Astrocyte (in vitro differentiated cells and primary cell): Measurements from ENCODE around the gene RNLS. TPM values are rescaled to one million over a fixed set of nuclear protein-coding genes. Genes with fewer than 3 reads are reported as not detected.

Experiments
- DNase-seq: peaks from one replicate; pipeline ENCODE4 v3.0.0-alpha.2; 2010; ENCODE audit warnings: low read depth
- FAIRE-seq: peaks from 2 replicates; lab custom pipeline; 2011; peaks lifted over from hg19 to GRCh38; lab: Jason Lieb, UNC
- H2AFZ ChIP-seq: 2 replicates; pipeline ENCODE4 v1.6.0; 2012; ENCODE audit warnings: low read depth, low read length, inconsistent platforms
- H3K27ac ChIP-seq: 2 replicates; pipeline ENCODE4 v1.5.1; 2011; ENCODE audit warnings: low read depth, low read length, inconsistent platforms
- H3K27me3 ChIP-seq: 2 replicates; pipeline ENCODE4 v1.6.0; 2011; ENCODE audit warnings: low read length, inconsistent platforms; ENCODE audit not compliant: insufficient read depth
- H3K36me3 ChIP-seq: 2 replicates; pipeline ENCODE4 v1.5.1; 2011; ENCODE audit warnings: low read length, inconsistent platforms; ENCODE audit not compliant: insufficient read depth
- H3K4me1 ChIP-seq: 2 replicates; pipeline ENCODE4 v1.5.1; 2011; ENCODE audit warnings: low read length, inconsistent platforms; ENCODE audit not compliant: insufficient read depth
- H3K4me2 ChIP-seq: 2 replicates; pipeline ENCODE4 v1.6.0; 2012; ENCODE audit warnings: low read length, inconsistent platforms
- H3K4me3 ChIP-seq: 2 replicates; pipeline ENCODE4 v1.5.1; 2011; ENCODE audit warnings: low read depth, mild to moderate bottlenecking, low read length, inconsistent platforms; ENCODE audit not compliant: insufficient read depth
- H3K79me2 ChIP-seq: 2 replicates; pipeline ENCODE4 v1.6.0; 2012; ENCODE audit warnings: mild to moderate bottlenecking, low read length, inconsistent platforms; ENCODE audit not compliant: insufficient read depth
- H3K9ac ChIP-seq: 2 replicates; pipeline ENCODE4 v1.6.0; 2012; ENCODE audit warnings: mild to moderate bottlenecking, low read length, inconsistent platforms
- H3K9me3 ChIP-seq: 2 replicates; pipeline ENCODE4 v1.5.1; 2012; ENCODE audit warnings: low read depth, mild to moderate bottlenecking, low read length, inconsistent platforms; ENCODE audit not compliant: insufficient read depth
- H4K20me1 ChIP-seq: 2 replicates; pipeline ENCODE4 v1.6.0; 2012; ENCODE audit warnings: low read length, inconsistent platforms; ENCODE audit not compliant: insufficient read depth
- H3K27ac Mint-ChIP-seq: one replicate; pipeline ENCODE4 v1.8.0; 2021; ENCODE audit warnings: mild to moderate bottlenecking, mixed read lengths; ENCODE audit not compliant: unreplicated experiment
- H3K27me3 Mint-ChIP-seq: one replicate; pipeline ENCODE4 v1.8.0; 2021; ENCODE audit warnings: low read depth, mixed read lengths; ENCODE audit not compliant: unreplicated experiment
- H3K36me3 Mint-ChIP-seq: one replicate; pipeline ENCODE4 v1.8.0; 2021; ENCODE audit warnings: low read depth, mixed read lengths; ENCODE audit not compliant: unreplicated experiment
- H3K4me1 Mint-ChIP-seq: one replicate; pipeline ENCODE4 v1.8.0; 2021; ENCODE audit warnings: low read depth, mixed read lengths; ENCODE audit not compliant: unreplicated experiment
- H3K4me3 Mint-ChIP-seq: one replicate; pipeline ENCODE4 v1.8.0; 2021; ENCODE audit warnings: mild to moderate bottlenecking, moderate library complexity, mixed read lengths; ENCODE audit not compliant: unreplicated experiment
- H3K9me3 Mint-ChIP-seq: one replicate; pipeline ENCODE4 v1.8.0; 2021; ENCODE audit warnings: mild to moderate bottlenecking, mixed read lengths; ENCODE audit not compliant: unreplicated experiment
- CTCF ChIP-seq: IDR thresholded peaks from 2 replicates; pipeline ENCODE4 v1.5.1; 2011; ENCODE audit warnings: low read depth, mild to moderate bottlenecking, inconsistent platforms, low read length, moderate library complexity; ENCODE audit not compliant: insufficient read depth
- EZH2 ChIP-seq: IDR thresholded peaks from 2 replicates; pipeline ENCODE4 v1.6.1; 2012; ENCODE audit warnings: mild to moderate bottlenecking, low read length, inconsistent platforms; ENCODE audit not compliant: insufficient read depth
- total RNA-seq: library from RNA; stranded (reverse); gene quantifications from 2 replicates; pipeline ENCODE4 v1.2.1, GENCODE V29; 2021

RNLS gene
- total RNA-seq, 1 donor from 2014 or later: 6.9 TPM

DNA sequence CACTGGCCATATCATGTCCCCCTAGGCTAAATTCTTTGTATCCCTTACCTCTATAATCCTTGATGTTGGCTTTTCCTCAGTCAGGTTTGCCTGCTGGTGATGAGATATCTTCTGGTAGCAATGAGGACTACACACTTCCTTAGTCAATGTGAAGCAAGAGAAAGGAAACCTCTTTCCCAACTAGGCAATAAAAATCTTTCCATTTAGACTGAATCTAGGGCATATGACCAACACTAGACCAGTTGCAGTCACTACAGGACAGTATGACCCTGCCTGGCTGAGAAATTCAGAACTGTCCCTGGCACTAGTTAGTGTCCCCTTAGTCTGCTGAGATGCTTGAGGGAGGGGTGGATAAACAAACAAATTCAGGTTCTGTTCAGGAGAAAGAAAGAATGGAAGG is 142.6 kb downstream of the RNLS start:
- H3K4me2 ChIP-seq: no peak overlapping the region
- Mint-ChIP-seq H3K27ac (no peak overlapping the region), H3K9me3 (peaks cover 15% of the 10 kb centered on the region), H3K4me1 (no peaks in the 10 kb centered on the region), H3K27me3 (no peaks in the 10 kb centered on the region), H3K36me3 (peaks cover 7% of the 10 kb centered on the region), H3K4me3 (no peak overlapping the region)
- no peak overlapping the region for H3K4me3 ChIP-seq
- H3K9ac ChIP-seq: no peak overlapping the region
- no peaks in the 10 kb centered on the region for H3K36me3 ChIP-seq
- no peaks in the 10 kb centered on the region for H3K9me3 ChIP-seq
- H2AFZ ChIP-seq: no peak overlapping the region
- FAIRE-seq (no peak), DNase-seq (no peak)
- H3K4me1 ChIP-seq: no peaks in the 10 kb centered on the region
- H4K20me1 ChIP-seq: no peaks in the 10 kb centered on the region
- H3K79me2 ChIP-seq: no peaks in the 10 kb centered on the region
- TF ChIP-seq EZH2 (no peak), CTCF (no peak)
- no peak overlapping the region for H3K27ac ChIP-seq
- no peaks in the 10 kb centered on the region for H3K27me3 ChIP-seq

DNA sequence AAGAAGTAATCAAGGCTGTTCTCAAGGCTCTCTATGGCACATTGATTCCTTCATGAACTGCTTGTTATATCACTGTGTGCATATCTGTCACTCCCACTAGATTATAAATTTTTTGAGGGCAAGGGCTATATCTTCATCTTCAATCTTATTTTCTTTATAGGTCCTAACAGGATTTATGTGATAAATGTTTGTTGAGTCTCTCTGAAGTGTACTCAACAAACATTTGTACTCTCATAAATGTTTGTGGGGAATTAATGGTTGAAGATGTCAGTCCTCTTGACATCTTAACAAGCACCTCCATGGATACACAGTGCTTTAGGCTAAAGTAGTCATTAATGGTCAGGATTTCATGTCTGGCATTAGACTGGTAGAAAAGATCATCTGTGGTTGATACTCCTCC is 143.2 kb downstream of the RNLS start:
- H3K27me3 Mint-ChIP-seq: no peaks in the 10 kb centered on the region
- Histone ChIP-seq H3K27me3 (no peaks in the 10 kb centered on the region), H3K4me3 (no peak overlapping the region), H3K9me3 (no peaks in the 10 kb centered on the region), H3K27ac (no peak overlapping the region), H4K20me1 (no peaks in the 10 kb centered on the region), H3K79me2 (no peaks in the 10 kb centered on the region), H2AFZ (no peak overlapping the region), H3K9ac (no peak overlapping the region), H3K4me1 (no peaks in the 10 kb centered on the region), H3K4me2 (no peak overlapping the region), H3K36me3 (no peaks in the 10 kb centered on the region)
- no peaks in the 10 kb centered on the region for H3K4me1 Mint-ChIP-seq
- peaks cover 12% of the 10 kb centered on the region for H3K9me3 Mint-ChIP-seq
- H3K4me3 Mint-ChIP-seq: no peak overlapping the region
- peaks cover 7% of the 10 kb centered on the region for H3K36me3 Mint-ChIP-seq
- DNase-seq: no peak
- no peak for TF ChIP-seq EZH2
- no peak for TF ChIP-seq CTCF
- no peak for FAIRE-seq
- no peak overlapping the region for H3K27ac Mint-ChIP-seq

DNA sequence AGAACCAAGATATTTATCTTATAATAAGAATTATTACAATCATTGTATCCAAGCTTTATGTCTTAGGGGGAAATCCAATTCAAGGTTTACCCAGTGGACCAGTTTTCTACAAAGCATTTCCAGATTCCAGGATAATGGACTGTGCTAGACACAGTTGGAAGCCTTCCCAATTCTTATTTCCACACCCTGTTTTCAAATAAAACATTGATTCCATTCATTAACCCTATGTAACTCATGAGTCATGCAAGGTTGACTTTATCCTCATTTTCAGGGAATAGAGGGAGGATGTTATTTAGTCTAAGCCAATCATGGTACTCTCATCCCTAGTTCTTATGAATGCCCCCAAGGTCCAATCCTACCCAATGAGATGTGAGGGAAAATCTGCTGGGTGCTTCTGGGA is 145.7 kb downstream of the RNLS start:
- no peaks in the 10 kb centered on the region for H4K20me1 ChIP-seq
- H3K4me3 Mint-ChIP-seq: no peak overlapping the region
- H3K9me3 ChIP-seq: no peaks in the 10 kb centered on the region
- H3K36me3 ChIP-seq: no peaks in the 10 kb centered on the region
- no peak for FAIRE-seq
- no peaks in the 10 kb centered on the region for H3K27me3 ChIP-seq
- H3K4me3 ChIP-seq: no peak overlapping the region
- no peak overlapping the region for H3K27ac ChIP-seq
- TF ChIP-seq CTCF (no peak), EZH2 (no peak)
- H3K36me3 Mint-ChIP-seq: peaks cover 2% of the 10 kb centered on the region
- no peak overlapping the region for H3K9ac ChIP-seq
- no peaks in the 10 kb centered on the region for H3K9me3 Mint-ChIP-seq
- no peaks in the 10 kb centered on the region for H3K4me1 ChIP-seq
- no peak overlapping the region for H3K4me2 ChIP-seq
- no peaks in the 10 kb centered on the region for H3K79me2 ChIP-seq
- no peak overlapping the region for H3K27ac Mint-ChIP-seq
- H3K27me3 Mint-ChIP-seq: no peaks in the 10 kb centered on the region
- no peak for DNase-seq
- H3K4me1 Mint-ChIP-seq: no peaks in the 10 kb centered on the region
- H2AFZ ChIP-seq: no peak overlapping the region
